Effector memory CD8-positive, alpha-beta T cell (primary cell): ENCODE data around the gene CCM2.
"Not testable (repeated sequence)": the region's sequence is repeated elsewhere in the genome, so short reads cannot be mapped to it uniquely, and the experiment has no call there.

Experiments
- ATAC-seq: fragments of 150-1000 bp; cut with Tn5 transposase; replicated peaks from 2 replicates; pipeline ENCODE4 v1.10.0; 2021; ENCODE audit warnings: mild to moderate bottlenecking, moderate library complexity
- DNase-seq, 3 experiments: peaks; one replicate each; pipeline ENCODE4 v3.0.0; 2021
- H3K27ac Mint-ChIP-seq, 2 donors: one replicate each; pipeline ENCODE4 v1.8.0; 2022; ENCODE audit warnings: mild to moderate bottlenecking in 2 of 2, mixed read lengths in 2 of 2, moderate library complexity in 2 of 2
- H3K27me3 Mint-ChIP-seq, 2 donors: one replicate each; pipeline ENCODE4 v1.8.0; 2022; ENCODE audit warnings: mixed read lengths in 2 of 2
- H3K36me3 Mint-ChIP-seq: one replicate; pipeline ENCODE4 v1.8.0; 2022; ENCODE audit warnings: mild to moderate bottlenecking, moderate library complexity, mixed read lengths; ENCODE audit not compliant: insufficient read depth
- H3K4me1 Mint-ChIP-seq, 2 donors: one replicate each; pipeline ENCODE4 v1.8.0; 2022; ENCODE audit warnings: low read depth in 2 of 2, mixed read lengths in 2 of 2
- H3K4me3 Mint-ChIP-seq, 2 donors: one replicate each; pipeline ENCODE4 v1.8.0; 2022; ENCODE audit warnings: mild to moderate bottlenecking in 2 of 2, mixed read lengths in 2 of 2, moderate library complexity in 2 of 2
- H3K9me3 Mint-ChIP-seq, 2 donors: one replicate each; pipeline ENCODE4 v1.8.0; 2022; ENCODE audit warnings: mixed read lengths in 2 of 2

CCM2 gene

DNA sequence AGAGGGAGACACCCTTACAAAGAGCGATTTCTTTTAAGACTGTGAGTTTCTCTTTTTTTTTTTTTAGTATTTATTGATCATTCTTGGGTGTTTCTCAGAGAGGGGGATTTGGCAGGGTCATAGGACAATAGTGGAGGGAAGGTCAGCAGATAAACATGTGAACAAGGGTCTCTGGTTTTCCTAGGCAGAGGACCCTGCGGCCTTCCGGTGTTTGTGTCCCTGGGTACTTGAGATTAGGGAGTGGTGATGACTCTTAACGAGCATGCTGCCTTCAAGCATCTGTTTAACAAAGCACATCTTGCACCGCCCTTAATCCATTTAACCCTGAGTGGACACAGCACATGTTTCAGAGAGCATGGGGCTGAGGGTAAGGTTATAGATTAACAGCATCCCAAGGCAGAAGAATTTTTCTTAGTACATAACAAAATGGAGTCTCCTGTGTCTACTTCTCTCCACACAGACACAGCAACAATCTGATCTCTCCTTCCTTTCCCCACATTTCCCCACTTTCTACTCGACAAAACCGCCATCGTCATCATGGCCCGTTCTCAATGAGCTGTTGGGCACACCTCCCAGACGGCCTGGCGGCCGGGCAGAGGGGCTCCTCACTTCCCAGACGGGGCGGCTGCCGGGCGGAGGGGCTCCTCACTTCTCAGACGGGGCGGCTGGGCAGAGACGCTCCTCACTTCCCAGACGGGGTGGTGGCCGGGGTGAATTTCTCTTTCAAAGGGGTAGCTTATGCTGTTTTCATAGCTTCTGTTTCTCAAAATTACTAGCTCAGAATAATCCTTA, 7.8 kb upstream of the CCM2 start:
- DNase-seq, H3K9me3 Mint-ChIP-seq, H3K27ac Mint-ChIP-seq, H3K27me3 Mint-ChIP-seq, H3K4me3 Mint-ChIP-seq, ATAC-seq: not testable (repeated sequence)
- peaks cover 17 to 22% of the 10 kb centered on the region in 2 donors for H3K4me1 Mint-ChIP-seq
- peaks cover 10% of the 10 kb centered on the region for H3K36me3 Mint-ChIP-seq

DNA sequence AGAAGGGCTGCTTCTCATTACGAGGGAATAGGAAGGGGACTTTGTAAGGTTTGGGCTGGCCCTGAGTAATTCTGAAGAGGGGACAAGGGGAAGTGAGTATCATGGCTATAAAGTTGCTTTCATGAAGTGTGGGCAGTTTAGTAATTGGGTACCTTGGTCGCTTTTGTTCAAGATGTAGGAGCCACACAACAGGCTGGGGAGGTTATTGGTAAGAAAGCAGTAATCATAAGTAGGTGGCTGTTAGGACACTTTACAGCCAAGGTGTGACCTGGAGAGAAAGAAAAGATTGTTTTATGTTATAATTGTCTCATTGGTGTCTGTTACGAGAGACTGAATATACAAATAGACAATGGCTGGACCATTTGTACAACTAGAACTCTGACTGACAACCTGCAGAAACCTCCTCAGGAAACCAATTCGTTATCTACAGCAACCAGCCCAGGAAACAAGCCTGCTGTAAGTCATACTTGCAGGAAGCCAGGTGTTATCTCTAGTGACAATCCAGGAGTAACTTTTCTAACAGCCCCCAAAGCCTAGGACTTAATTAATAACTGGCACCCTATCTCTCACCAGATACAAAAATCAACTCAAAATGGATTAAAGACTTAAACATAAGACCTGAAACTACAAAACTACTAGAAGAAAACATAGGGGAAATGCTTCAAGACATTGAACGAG, 5.0 kb upstream of the CCM2 start:
- H3K27ac Mint-ChIP-seq, result peak overlapping the region in 1 of 2 donors; percentile 79
- ATAC-seq (no peak), DNase-seq (no peak)
- peaks cover 8% of the 10 kb centered on the region for H3K36me3 Mint-ChIP-seq
- peaks cover 22 to 23% of the 10 kb centered on the region in 2 donors for H3K4me1 Mint-ChIP-seq
- H3K27me3 Mint-ChIP-seq, result no peaks in the 10 kb centered on the region
- peak overlapping the region; percentile 49 to 56 for H3K4me3 Mint-ChIP-seq
- H3K9me3 Mint-ChIP-seq, result no peaks in the 10 kb centered on the region

DNA sequence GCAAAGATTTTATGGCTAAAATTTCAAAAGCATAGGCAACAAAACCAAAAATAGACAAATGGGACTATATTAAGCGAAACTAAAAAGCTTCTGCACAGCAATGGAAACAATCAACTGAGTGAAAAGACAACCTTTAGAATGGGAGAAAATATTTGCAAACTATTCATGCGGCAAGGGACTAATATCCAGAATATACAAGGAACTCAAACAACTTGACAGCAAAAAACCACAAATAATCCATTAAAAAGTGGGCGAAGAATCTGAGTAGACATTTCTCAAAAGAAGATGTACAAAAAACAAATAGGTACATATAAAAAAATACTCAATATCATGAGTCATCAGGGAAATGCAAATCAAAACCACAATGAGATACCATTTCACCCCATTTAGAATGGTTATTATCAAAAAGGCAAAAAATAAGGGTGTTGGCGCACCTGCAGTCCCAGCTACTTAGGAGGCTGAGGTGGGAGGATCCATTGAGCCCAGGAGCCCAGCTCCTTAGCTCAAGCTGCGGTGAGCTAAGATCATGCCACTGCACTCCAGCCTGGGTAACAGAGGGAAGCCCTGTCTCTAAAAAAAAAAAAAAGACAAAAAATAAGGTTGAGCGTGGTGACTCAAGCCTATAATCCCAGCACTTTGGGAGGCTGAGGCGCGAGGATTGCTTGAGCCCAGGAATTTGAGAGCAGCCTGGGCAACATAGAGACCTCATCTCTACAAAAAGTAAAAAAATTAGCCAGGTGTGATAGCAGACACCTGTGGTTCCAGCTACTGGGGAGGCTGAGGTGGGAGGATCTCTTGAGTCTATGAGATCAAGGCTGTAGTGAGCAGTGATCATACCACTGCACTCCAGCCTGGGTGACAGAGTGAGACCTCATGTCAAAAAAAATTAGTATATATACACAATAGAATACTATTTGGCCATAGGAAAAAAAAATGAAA, 4.2 kb upstream of the CCM2 start:
- peaks cover 8% of the 10 kb centered on the region for H3K36me3 Mint-ChIP-seq
- ATAC-seq (no peak), DNase-seq (no peak)
- peaks cover 22 to 23% of the 10 kb centered on the region in 2 donors for H3K4me1 Mint-ChIP-seq
- peak overlapping the region; percentile 75 to 79 for H3K27ac Mint-ChIP-seq
- no peaks in the 10 kb centered on the region for H3K9me3 Mint-ChIP-seq
- H3K27me3 Mint-ChIP-seq, result no peaks in the 10 kb centered on the region
- H3K4me3 Mint-ChIP-seq, result peak overlapping the region; percentile 49 to 56

DNA sequence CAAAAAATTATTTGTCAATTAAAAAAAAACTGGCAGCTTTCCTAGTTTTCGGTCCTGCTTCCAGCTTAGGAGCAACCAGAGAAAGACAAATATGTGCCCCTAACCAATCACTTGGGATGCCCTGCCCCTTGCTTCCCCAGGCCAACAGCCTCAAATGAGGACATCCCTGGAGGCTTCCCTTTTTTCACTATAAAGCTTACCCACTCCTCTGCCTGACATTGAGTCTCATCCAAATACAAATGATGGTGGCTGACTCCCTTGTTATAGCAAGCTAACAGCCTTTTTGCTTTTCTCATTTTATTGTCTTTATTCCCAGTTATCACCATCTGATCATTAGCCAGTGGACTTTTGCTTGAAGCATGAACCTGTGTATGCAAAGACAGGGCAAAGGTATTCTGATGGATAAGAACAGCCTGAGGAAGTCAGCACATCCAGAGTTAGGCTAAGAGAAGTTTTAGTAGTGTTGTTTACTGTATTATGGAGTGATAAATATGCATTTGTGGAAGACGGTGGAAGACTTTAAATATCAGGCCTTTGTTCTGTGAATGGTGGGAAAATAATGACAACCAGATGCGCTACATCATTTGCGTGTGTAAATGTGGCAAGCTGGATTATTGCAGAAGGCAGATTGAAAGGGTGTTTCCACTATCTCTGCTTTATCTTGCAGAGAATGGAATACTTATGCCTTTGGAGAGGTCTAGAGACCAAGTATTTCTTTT, 1.7 kb upstream of the CCM2 start:
- H3K4me1 Mint-ChIP-seq, result peaks cover 29 to 37% of the 10 kb centered on the region in 2 donors
- H3K9me3 Mint-ChIP-seq, result no peaks in the 10 kb centered on the region
- no peak for DNase-seq
- peak overlapping the region; percentile 90 to 98 for H3K4me3 Mint-ChIP-seq
- ATAC-seq, result no peak
- H3K27me3 Mint-ChIP-seq, result no peaks in the 10 kb centered on the region
- H3K36me3 Mint-ChIP-seq, result peaks cover 8% of the 10 kb centered on the region
- H3K27ac Mint-ChIP-seq, result no peak overlapping the region

DNA sequence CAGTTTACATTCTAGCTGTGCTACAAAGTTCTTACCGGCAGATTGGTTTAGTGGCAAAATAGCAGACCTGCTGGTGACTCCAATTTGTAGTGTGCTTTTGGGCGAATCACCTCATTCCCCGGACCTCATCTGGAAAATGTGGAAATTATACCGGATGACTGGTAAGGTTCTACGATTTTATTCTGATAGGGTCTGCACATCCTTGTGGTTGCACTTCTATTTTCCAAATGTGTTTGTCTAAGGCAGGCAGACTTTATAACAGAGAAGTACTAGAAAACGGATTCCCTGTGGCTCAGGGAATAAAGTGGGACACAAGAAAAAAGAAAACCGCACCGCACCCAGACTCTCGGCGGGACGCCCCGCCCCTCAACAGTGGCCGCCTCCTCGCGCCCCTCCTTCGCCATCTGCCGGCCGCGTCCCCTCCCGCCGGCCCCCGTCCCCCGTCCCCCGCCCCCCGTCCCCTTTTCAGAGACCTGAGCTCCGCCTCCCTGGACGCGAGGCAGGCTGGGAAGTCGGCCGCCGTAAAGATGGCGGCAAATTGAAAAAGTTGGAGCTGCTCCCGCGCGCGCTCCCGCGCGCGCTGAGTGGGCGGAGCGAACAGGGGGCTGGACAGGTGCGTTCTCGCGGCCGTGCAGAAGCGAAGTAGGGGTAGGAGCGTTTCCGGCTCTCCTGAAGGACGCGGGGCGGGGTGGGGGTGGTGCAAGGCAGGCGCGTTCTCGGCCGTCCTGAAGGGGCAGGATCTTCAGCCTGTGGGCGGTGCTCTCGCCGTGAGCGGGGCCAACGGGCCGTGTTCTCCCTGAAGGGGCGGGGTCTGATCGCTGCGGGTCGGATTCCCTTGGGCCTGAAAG, 532 bp upstream of the CCM2 start:
- DNase-seq (peak; percentile 94 to 99 (median 97)), ATAC-seq (peak; percentile 81)
- H3K9me3 Mint-ChIP-seq, result no peaks in the 10 kb centered on the region
- H3K4me3 Mint-ChIP-seq, result peak overlapping the region; percentile 90 to 98
- H3K27ac Mint-ChIP-seq, result peak overlapping the region; percentile 94 to 95
- peaks cover 8% of the 10 kb centered on the region for H3K36me3 Mint-ChIP-seq
- no peaks in the 10 kb centered on the region for H3K27me3 Mint-ChIP-seq
- H3K4me1 Mint-ChIP-seq, result peaks cover 29 to 42% of the 10 kb centered on the region in 2 donors

DNA sequence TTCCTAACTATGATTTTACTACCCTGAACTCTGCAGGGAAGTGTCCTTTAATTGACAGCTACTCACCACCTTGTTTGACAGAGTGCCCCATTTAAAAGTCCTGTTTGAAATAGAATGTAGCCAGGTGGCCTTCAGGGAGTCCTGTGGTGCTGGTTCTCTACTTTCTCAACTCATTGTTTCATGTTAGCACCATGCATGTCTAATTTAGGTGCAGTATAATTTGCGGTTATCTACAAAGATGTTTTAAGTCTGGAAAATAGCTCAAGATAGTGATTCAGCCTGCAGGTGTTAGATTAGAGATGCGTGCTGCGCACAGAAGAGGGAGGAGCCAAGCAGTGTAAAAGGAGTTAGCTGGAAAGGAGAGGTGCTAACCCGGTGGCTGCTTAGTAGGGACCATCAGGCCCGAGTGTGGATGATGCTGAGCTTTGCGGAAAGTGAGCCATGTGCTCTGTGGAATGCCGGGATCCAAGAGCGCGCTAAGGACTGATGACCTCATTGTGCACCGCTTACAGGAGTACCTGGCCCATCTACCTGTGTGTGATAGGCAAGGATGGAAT, 1.2 kb downstream of the CCM2 start:
- no peaks in the 10 kb centered on the region for H3K27me3 Mint-ChIP-seq
- H3K4me3 Mint-ChIP-seq, result peak overlapping the region; percentile 90 to 98
- peaks cover 24 to 37% of the 10 kb centered on the region in 2 donors for H3K4me1 Mint-ChIP-seq
- no peaks in the 10 kb centered on the region for H3K9me3 Mint-ChIP-seq
- peaks cover 4% of the 10 kb centered on the region for H3K36me3 Mint-ChIP-seq
- DNase-seq, result peak; percentile 34 to 46 (median 44)
- peak overlapping the region; percentile 18 to 89 for H3K27ac Mint-ChIP-seq
- peak; percentile 37 for ATAC-seq

DNA sequence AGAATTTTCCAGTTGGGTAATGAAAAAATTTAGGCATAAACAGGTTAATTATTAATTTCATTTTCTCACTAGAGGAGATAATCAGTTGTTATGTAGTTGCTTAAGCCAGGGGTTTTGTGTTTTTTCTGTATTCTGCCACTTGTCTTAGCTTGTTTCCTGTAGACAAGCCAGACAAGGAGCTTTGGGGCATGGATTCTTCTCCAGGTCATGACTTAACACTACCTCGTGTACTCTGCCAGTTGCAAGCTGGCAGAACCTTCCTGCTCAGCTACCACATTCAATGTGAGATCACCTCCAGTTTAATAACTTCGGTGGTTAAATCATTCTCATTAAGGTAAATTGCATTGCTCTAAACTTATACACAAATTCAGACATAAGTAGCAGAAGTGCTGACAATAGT, 1.8 kb downstream of the CCM2 start:
- peak overlapping the region in 1 of 2 donors; percentile 98 for H3K4me3 Mint-ChIP-seq
- peak overlapping the region; percentile 18 to 89 for H3K27ac Mint-ChIP-seq
- peaks cover 4% of the 10 kb centered on the region for H3K36me3 Mint-ChIP-seq
- H3K9me3 Mint-ChIP-seq, result no peaks in the 10 kb centered on the region
- H3K27me3 Mint-ChIP-seq, result no peaks in the 10 kb centered on the region
- no peak for DNase-seq
- peaks cover 24 to 37% of the 10 kb centered on the region in 2 donors for H3K4me1 Mint-ChIP-seq
- ATAC-seq, result no peak

DNA sequence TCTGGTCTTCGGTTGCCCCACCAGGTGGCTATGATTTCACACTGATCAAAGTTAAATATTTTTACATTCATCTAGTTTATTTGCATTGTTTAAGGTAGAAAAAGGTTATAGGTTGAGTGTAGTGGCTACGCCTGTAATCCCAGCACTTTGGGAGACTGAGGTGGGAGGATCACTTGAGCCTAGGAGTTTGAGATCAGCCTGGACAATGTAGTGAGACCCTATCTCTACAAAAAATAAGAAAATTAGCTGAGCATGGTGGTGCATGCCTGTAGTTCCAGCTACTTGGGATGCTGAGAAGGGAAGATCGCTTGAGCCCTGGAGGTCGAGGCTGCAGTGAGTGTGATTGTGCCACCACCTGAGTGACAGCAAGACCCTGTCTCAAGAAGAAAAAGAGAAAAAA, 3.8 kb downstream of the CCM2 start:
- peaks cover 29 to 50% of the 10 kb centered on the region in 2 donors for H3K4me1 Mint-ChIP-seq
- H3K27ac Mint-ChIP-seq, result no peak overlapping the region
- no peaks in the 10 kb centered on the region for H3K27me3 Mint-ChIP-seq
- no peaks in the 10 kb centered on the region for H3K9me3 Mint-ChIP-seq
- DNase-seq (no peak), ATAC-seq (no peak)
- H3K4me3 Mint-ChIP-seq, result no peak overlapping the region
- peaks cover 4% of the 10 kb centered on the region for H3K36me3 Mint-ChIP-seq

DNA sequence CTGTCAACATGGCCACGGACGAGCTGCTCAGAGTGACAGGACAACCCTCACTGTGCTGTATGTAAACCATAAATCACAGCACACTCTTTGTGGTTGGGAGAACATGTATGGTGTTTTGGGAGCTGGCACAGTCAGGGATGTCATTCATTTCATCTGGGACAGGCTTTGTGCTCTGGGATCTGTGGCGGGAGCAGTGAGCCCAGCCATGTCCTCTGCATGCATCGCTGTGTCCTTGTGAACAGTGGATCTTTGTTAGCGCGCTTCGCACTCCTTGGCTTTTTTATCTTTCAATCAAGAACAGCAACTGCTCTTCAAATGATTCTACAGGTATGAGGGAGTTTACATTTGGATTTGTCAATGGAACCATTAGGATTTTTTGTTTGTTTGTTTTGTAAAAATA, 7.1 kb downstream of the CCM2 start:
- Mint-ChIP-seq H3K4me1 (peaks cover 24 to 44% of the 10 kb centered on the region in 2 donors), H3K4me3 (no peak overlapping the region), H3K9me3 (no peaks in the 10 kb centered on the region), H3K36me3 (peaks cover 3% of the 10 kb centered on the region), H3K27ac (peak overlapping the region in 1 of 2 donors; percentile 75), H3K27me3 (no peaks in the 10 kb centered on the region)
- ATAC-seq (no peak), DNase-seq (no peak)

DNA sequence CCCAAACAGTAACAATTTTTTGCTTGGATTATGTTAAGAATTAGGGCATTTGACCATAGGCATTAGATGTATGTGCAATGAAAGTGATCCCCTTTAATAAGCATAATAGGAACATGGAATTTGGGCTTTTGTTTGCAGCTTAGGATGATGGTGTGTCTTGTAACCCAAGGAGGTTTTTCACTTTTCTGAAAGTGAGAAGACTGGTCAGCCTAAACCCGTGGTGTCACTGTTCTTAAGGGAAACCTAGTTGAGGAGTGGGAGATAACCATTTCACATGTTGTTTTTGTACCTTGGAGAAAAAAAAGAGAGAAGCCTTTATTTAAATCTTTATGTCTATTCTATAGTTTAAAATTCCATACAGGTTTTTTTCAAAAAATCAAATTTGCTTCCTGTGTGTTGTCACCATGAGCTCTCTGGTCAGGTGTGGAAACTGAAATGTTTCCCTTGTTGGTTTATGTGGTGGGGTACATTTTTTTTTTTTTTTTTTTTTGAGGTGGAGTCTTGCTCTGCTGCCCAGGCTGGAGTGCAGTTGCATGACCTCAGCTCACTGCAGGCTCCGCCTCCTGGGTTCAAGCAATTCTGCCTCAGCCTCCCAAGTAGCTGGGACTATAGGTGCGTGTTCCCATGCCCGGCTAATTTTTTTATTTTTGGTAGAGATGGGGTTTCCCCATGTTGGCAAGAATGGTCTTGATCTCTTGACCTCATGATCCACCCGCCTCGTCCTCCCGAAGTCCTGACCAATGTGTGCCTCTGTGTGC, 7.7 kb downstream of the CCM2 start:
- no peaks in the 10 kb centered on the region for H3K27me3 Mint-ChIP-seq
- H3K4me1 Mint-ChIP-seq, result peaks cover 24 to 45% of the 10 kb centered on the region in 2 donors
- peak overlapping the region; percentile 29 to 75 for H3K27ac Mint-ChIP-seq
- ATAC-seq, result peak; percentile 45
- H3K36me3 Mint-ChIP-seq, result peaks cover 7% of the 10 kb centered on the region
- no peak for DNase-seq
- H3K4me3 Mint-ChIP-seq, result no peak overlapping the region
- no peaks in the 10 kb centered on the region for H3K9me3 Mint-ChIP-seq

DNA sequence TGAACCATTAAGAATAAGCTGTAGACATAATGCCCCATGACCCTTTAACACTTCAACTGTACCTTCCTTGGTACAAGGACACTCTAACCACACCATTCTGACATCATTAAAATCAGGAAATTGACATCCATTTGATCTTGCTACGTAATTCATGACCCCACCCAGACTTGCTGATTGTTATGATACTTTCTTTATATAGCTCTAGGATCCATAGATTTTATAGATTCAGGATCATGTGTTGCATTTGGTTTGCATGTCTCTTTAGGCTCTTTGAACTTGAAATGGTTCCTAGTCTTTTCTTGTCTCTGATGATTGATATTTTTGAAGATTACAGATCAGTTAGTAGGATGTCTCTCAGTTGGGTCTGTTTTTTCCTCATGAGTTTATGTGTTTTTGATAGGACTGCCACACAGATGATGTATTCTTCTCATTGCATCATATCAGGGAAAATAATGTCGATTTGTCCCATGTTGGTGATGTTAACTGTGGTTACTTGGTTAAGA, 13.5 kb downstream of the CCM2 start:
- peak; percentile 66 for ATAC-seq

More for the DNA sequence above, 13.5 kb downstream of the CCM2 start:
- Mint-ChIP-seq H3K4me1 (peaks cover 16 to 30% of the 10 kb centered on the region in 2 donors), H3K9me3 (no peaks in the 10 kb centered on the region), H3K27ac (peak overlapping the region in 1 of 2 donors; percentile 64), H3K36me3 (peaks cover 11% of the 10 kb centered on the region), H3K4me3 (no peak overlapping the region), H3K27me3 (no peaks in the 10 kb centered on the region)
- DNase-seq, result no peak
